NCI-H2196 treated with DMSO at 0.1 percent for 48 hours (cell line): ENCODE data around the gene MYO3B.

Experiments used
- DNase-seq: peaks from one replicate; lab custom pipeline; 2025; ENCODE audit not compliant: unreplicated experiment; lab: John Stamatoyannopoulos, UW

Gene MYO3B

DNA sequence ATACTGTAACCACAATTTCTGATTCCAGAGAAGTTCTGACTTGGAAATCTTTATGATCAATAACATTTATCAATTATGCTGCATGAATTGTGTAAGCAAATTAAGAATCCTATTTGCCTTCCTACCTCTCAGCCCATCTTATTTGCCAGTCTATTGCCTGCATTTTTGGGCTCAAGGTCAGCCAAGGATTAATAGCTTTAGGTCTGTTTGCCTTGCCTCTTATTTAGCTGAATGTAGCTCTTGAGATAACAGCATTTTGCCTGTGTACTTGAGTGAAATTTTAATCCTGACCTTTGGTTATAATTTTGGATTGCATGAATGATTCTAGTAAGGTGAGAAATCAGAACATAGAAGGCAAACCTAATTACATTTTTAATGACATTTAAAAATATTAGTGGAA is 51.2 kb downstream of the MYO3B start:
- no peak for DNase-seq

DNA sequence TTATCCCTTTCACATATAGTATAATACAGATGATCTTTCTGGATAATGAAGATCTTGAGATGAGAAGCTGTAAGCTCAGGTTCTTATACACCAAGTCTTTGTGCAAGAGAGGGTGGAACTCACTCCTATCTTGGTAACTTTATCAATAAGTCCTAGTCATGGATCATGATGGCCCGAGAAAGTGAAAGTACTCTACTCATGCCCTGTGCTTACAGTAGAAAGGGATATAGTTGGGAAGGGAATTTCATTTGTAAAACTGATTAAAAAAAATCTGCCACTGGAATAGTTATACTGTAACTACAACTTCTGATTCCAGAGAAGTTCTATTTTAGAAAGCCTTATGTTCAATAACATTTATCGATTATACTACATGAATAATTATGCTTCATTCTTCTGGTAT is 51.8 kb downstream of the MYO3B start:
- DNase-seq = no peak

DNA sequence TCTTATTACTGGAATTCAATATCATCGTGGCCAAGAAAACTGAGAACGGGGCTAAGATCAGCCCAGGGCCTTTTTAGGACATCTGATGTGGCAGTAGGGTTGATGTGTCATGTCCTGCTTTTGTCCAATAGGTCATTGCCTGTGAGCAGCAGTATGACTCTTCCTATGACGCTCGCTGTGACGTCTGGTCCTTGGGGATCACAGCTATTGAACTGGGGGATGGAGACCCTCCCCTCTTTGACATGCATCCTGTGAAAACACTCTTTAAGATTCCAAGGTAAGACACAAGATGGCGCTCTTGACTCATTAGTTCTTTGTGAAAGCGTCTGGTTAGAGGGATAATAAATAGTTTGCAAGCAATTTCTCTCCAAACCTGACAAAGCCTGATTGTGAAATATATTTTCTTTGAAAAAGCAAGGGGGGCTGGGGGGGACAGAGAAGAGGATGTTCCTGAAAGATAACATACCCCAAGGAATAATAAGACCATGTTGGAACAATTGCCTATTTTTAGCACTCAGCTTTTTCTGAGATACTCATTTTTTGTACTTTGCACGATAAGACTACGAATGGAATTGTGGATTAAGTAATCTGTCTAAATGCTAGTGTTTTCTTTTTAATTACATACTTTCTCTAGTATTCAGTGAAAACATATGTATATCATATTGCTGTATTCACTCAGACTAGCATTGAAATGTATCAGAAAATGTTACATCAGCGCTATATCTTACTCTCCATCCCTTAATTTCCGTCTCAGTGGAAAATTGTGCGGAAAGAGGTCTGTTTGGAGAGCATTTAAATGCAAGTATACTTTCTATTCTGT is 58.1 kb downstream of the MYO3B start:
- DNase-seq = no peak

DNA sequence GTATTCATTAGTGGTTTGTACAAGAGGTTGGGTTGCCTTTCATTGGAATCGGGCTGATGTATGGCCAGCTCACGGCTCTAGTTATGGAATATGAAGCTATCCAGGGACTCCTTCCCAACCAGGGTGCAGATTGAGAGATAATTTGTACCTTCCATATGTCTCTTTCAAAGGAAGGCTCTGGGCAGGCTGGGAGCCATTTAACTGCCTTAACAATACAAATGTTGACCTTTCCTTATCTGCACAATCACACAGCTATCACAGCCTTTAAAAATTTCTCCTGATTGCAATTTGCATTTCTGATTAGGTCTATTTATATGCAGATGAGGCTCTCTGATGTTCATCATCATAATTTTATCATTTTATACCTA is 58.7 kb downstream of the MYO3B start:
- DNase-seq = no peak

DNA sequence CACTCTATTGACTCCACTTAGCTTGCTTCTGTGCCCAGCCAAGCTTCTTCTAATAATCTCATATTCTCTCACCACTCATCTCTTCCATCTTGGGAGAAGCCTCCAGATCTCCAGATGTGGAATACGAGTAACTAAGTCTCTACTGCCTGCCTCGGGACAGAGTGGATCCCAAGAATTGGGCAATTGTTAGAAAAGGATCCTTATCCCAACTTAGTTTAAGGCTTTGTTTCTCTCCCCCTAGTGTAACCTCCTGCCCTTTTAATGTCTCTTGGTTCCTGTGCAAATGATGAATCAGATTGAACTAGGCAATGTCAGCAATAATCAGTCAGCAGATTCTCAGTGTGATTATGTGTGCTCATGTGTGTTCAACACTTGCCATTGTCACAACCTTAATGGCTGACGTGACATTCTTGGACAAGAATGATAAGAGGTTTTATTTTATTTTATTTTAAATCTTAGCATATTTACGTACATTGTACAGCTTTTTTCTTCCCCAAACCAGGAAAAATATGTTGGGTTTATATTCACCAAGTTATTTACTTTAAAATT is 59.7 kb downstream of the MYO3B start:
- DNase-seq = no peak

DNA sequence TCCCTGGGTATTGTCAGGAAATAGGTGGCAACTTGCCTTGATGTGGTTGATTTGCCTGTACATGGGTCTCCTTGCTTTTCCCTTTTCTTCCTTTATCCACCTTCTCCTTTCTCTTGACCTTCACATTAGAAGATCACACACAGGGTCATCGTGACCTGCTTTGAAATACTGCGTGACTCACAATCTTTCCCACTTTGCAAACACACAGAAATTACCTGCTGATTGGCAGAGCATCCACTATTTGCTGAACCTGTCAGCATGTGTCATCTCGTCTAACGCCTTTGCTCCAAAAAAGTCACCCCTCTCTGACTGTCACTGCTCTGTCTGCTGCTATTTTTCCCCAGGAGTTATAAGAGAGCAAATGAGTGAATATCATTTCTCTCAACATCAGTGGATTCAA is 60.8 kb downstream of the MYO3B start:
- DNase-seq = no peak

DNA sequence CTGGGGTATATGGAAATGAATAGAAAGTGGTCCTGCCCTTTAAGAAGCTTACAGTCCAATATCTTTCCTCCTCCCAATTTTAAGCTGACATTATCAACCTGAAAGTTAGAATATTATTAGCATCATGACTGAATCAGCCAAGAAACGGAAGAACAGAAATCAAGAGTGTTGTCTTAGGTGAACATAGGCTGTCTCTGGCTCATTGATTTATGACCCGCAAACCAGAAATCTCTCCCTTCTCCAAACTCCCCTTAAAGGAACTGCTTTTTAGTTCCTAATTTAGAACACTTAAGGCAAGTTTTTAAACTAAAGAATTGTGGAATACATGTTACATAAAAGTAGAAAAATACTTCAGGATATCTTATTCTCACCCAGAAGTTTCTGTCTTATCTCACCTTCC is 62.7 kb downstream of the MYO3B start:
- DNase-seq = no peak

DNA sequence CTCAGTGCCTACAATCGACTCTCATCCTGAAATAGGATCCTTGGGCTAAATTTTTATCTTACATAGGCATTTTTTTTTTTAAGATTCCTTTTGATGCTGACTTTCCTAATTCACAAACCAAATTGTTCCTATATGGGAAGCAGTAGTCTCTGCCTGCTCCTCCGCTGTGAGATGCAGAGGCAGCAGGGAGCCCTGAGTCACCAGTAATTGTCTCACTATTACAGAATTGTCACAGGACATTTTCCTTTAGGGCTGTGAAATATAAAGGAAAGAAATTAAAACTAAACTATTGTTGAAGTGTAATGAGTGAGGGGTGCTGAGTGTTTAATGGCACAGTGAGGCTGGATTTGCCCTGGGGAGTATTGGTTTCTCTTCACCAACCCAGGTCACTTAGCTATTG is 63.8 kb downstream of the MYO3B start:
- no peak for DNase-seq

DNA sequence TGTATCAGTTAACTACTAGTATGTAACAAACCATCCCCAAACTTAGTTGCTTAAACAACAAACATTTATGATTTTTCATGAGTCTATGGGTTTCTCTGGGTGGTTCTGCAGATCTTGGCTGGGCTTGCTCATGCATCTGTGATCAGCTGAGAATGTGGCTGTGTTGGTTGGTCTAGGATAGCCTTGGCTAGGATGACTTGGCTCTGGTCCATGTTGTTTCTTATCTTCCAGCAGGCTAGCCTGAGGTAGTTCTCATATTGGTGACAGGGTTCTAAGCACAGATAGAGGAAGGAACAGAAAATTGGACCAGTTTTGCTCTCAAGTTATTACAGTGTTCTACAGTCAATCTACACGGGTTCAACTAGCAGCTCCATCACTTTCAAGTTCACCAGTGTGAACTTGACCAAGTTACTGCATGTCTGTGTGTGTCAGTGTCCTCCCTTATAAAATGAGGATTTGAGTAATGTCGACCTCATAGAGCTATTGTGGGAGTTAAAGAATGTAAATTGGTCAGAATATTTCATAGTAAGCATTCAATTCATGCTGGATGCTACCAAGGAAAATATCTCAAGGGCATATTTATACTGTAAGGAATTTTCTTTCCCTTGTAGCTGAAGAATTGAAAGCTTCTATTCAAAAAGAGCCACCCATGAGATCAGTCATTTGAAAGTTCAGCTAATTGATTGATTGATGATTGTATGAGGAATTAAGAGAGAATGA is 65.3 kb downstream of the MYO3B start:
- DNase-seq = no peak

DNA sequence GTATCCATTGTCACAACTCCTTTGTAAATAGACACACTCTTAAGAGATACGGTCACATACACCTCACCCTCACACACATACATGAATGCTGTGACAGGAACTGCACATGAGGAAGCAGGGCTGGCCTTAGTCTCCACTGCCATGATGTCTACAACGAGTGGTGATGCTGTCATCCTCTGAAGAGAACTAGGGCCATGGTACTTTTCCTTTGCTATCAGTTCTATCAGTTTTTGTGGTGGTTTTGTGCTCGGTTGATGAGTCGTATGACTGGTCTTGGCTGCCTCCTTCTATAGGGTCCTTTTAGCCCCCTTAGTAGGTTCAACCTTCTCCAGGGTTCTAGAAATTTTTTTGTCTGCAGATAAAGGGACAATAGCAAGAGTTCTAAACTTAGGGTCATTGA is 66.0 kb downstream of the MYO3B start:
- DNase-seq = no peak

DNA sequence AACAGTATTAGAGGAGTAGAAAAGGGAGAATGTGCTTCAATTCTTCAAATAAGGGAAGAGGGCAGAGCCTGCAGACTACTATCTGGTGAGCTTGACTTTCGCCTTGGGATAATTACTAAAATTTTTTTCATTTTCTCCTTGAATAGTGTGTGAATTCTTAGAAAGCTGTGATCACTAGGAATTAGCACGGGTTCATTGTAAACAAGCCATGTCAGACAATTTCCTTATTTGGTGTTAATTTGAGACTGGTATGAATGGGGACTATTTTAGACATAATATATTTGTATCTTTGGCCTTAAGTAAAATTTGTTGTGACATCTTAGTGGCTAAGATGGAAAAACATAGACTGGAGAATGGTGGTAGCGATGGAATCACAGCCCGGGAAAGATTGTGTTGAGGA is 66.6 kb downstream of the MYO3B start:
- no peak for DNase-seq

DNA sequence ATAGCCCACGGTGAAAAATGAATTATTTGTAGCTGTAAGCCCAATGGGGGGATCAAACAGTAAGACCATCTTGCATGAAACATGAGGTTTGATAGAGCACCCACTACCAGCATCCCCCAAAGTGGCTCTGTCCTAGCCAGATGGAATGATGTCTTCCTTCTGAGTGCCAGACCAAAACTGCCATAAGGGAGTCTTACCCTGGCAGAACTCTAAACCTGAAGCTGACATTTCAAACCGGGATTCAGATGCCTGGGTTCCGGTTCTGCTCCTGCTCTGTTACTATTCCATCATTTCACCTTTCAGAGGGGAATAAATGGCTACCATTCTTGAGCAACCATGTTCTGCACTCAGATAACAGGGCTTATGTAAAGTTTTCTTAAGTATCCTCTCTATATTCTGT is 67.4 kb downstream of the MYO3B start:
- no peak for DNase-seq

DNA sequence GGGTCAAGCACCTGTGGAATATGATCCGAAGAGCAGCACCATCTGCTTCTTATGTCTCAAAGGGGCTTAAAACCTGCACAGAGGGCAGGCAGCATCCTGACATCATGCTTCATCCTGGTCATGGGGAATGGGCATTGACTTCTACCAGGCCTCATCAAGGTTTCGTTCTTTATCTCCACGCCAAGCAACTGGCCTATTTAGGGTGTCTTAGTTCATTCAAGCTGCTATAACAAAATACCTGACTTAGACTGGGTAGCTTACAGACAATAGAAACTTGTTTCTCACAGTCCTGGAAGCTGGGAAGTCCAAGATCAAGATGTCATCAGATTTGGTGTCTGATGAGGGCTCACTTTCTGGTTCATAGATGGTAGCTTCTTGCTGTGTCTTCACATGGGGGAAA is 69.4 kb downstream of the MYO3B start:
- no peak for DNase-seq

DNA sequence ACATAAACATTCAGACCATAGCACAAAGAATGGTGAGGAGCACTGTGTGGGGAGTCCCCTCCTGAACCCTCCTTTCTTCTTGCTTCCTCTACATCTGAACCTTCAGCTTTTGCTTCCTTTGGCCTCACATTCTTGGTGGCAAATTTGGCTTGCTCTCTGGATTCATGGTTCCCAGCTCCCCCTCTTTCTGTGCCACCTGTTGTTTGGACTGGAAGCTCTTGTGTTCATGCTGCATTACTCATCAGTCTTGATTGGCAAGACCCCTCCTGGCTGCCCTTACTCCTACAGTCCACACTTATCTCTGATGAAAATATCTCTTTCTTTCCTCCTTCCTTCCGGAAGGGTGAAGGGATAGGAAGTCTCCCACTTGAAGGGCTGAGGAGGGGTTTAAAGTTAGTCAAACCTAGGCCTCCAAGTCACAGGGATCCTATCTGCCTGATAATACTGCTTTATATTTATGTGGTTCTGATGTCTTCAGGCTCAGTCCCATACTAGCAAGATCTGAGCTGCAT is 70.0 kb downstream of the MYO3B start:
- no peak for DNase-seq

DNA sequence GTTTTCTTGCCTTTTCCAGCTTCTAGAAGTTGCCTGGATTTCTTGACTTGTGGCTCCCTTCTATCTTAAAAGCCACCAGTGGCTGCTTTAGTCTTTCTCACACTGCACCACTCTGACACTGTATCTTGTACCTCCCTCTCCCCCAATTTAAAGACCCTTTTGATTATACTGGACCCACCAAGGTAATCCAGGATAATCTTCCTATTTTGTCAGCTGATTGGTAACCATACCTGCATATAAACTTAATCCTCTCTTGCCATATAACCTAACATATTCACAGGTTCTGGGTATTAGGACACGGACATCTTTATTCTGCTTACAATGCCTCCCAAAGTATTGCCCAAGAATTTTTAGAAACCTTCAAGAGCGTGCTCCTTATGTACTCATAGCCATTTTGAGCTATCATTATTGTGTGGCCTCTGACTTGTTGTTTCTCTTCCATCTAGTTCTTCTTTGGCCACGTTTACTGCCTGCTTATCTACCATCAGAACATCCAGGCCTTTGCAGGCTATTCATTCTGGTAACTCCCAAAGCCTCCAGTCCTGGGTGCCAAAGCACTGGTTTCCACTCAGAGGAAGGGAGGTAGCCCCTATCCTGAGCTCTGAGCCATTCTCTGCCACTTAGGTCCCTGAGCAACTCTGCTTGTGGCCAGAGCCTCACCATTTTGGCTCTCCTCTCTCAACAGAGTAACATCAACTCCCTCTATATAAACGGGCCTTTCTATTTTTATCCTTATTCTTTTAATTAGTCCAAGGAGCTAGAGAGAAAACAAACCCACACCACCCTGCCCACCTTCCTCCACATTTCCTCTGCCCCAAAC is 70.8 kb downstream of the MYO3B start:
- no peak for DNase-seq

DNA sequence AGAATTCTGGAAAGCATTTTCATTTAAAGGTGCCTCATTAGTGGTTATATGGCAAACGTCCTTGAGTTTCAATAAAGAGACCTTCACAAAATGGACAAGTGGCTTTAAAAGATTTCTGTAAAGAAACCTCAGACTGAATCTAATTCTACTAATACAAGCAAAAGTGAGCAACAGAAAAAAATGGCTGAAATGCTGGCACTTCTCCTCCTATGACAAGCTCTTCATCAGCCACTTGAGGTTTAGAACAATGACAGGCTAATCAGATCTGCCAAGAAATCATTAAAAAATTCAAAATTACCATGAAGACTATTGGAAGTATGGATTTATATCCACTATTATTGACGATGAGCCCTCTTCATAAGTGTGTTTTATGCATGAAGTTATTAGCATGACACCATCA is 71.8 kb downstream of the MYO3B start:
- DNase-seq = no peak

DNA sequence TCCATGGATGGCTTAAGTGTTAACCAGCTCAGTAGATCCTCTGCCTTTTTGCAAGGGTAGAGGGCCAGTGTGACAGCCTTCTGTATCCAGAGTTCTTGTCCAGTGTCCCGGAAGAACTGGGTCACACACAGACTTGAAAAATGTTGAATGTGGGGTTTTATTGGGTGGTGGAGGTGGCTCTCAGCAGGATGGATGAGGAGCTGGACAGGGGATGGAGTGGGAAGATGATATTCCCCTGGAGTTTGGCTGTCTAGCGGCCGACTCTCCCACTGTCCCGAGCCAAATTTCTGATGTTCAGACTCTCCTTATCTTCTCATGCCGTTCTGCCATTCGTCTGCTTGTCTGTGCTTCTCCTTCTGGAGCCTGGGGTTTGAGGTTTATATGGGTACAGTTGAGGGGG is 72.6 kb downstream of the MYO3B start:
- DNase-seq = no peak

DNA sequence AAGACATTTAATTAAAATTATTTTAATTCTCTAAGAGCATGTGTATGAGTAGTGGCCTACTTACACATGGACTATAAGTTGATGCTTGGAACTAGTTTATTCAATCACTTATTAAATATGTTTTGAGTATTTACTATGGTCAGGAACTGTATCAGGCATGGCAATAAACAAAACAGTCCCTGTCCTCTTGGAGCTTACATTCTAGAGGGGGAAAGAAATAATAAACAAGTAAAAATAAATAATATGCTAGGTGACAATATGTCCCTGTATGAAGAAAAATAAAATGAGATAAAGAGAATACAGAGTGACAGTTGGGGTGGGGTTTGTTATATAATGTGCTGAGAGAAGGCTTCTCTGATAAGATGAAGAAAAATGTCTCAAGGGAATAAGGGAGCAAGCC is 74.5 kb downstream of the MYO3B start:
- DNase-seq = no peak

DNA sequence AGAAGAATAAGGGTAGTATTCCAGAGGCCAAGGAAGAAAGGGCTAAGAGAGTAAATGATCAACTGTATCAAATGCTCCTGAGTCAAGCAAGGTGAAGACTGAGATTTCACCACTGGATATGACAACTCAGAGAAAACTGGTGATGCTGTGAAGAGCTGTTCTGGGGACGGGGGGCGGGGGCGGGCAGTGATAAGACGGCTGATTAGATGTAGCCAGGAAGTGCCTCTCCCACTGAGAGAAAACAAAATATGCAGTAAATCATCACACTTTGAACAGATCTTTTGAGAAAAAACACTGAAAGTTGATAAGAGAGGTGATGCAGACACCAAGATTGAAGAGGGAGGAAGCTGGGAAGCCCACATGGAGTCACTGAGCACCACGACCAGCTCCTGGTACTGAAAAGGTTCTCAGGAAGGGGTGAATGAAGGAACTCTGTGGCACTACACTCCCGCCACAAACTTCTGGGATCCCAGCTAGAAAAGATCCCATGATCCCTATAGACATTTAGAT is 75.8 kb downstream of the MYO3B start:
- DNase-seq = no peak

DNA sequence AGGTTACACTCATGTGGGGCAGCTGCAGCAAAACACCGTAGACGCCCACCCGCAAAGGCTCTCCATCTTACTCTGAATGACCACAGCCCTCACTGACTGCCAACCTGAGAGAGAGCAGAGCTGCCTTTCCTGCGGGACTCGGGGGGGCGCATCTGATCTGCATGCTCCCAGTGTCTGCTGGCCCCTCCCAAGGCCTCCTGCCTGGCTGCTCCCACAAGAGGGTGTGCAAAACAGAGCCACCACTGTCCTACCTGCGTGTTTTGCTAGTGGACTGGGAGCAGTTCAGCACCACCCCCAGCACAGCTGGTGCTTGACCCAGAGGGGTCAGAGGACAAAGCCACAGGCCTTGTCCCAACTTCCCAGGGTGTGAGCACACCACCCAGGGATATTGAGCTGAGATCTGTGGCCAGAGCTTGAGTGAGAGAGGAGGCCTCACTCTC is 76.4 kb downstream of the MYO3B start:
- no peak for DNase-seq

DNA sequence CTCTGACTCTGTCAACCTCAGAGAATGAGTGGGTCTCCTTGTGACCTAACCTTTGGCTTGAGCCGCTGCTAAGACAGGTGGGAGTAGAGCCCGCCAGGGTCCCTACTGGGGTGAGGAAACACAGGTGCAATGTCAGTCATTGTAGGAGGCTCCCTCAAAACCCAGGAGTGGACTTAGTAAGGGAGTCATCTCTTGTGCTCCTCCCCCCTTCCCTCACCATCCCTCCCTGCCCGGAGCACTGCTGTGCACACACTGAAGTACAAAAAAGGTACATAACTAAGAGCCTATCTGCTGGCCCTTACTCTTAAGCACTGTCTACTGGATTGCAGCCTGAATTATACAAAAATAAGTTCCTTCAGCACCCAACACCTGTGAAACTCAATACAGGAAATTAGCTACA is 77.2 kb downstream of the MYO3B start:
- DNase-seq = no peak
